HuH-7.5 (cell line): Measurements from ENCODE around the gene COG7.
"Not testable (repeated sequence)": the region's sequence is repeated elsewhere in the genome, so short reads cannot be mapped to it uniquely, and the experiment has no call there.

ENCODE experiments used
- DNase-seq: peaks from one replicate; pipeline ENCODE4 v3.0.0; 2011; ENCODE audit warnings: low spot score

The COG7 gene

DNA sequence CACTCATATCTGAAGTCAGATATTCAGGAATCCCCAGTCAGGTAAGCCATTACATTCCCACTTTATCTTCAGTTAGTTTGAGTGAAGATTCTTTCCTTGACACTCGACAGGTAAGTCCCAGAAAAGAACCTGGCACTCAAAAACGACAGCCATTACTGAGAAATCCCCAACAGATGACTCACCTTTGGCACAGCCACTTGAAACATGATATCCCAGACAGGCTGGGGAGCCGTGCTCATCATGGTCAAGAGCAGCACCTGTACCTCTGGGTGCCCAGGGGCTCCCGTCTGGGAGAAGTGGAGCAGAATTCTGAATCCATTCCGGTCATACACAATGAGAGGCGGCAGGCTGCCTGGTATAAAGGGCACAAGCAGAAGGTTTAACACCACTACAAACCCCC, 16.8 kb upstream of the COG7 start:
- no peak for DNase-seq

DNA sequence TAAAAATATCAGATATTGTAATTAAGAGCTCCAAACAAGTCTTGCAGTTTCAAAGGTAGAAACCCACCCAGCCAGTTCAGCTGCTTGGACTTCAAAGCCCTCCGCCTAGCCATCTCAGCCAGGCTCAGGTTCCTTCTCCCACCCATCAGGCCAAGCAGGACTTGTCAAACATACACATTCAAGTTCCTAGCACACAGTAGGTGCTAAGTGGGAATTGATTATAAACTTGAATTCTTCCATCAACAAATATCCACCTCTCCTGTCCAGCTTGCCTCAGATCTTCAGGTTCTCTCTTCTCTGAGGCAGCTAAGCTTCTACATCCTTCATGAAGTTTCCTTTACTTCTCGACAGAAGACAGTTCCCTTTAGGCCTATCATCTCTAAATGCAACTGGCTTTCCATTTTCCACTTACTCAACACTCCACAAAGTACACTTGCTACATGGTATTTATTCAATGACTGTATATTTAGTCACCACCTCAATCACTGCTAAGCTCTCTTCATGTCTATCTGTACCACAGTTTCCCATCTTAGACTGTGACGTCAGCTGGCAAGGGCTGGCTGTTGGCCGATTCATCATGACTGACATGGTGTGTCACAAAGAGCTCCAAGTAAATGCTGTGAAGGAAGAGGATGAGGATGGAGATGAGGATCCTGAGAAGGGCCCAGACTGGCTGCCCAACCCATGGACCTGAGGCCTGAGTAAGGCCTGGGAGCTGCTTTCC, 13.3 kb upstream of the COG7 start:
- DNase-seq, result no peak

DNA sequence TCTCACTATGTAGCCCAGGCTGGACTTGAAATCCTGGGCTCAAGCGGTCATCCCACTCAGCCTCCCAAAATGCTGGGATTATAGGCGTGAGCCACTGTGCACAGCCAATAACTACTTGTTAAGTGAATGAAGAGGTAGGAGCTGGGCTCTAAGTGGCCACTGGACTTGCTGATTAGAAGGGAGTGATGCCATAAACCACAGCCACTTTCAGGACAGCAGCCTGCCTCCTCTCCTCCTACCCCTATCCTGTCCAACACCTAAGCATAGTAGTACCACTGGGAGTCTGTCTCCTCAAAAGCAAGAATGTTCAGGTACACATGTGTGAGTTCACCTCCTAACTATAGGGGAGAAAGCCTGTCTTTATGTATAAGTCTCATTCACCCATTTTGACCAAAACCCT, 12.2 kb upstream of the COG7 start:
- DNase-seq, result no peak

DNA sequence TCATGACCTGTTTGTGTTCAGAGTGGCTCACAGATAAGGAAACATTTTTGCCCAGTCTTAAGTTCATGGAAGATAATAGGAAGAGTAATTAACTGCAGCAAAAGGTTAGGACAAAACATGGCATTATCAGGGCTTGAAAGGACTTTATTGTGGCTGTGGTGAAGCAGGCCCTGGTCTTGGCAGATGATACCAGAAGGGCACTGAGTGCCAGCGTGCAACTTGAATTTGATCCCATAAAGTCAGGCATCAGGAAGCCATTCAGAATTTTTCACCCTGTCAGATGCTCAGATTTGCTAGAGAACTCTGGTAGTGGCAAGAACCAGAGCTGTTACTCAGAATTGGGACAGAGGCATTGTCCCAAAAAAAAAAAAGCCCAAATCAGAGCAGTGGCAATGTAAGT, 11.2 kb upstream of the COG7 start:
- DNase-seq, result no peak

DNA sequence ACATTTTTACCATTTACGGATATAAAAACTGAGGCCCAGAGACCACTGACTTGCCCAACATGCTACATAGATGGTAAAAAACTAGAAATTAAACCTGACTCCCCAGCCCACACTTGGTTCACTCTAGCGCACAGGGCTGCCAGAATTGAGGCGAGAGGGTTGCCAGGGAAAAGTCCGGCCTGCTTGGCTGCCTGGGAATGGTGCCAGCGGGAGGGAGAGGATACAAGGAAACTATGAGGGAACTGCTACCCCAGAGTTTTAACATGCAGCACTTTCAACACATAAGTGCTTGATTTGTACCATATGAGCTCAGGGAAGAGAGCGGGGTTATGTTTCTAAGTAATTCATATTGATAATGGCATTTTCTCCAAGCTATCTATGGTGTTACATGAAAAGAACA, 10.0 kb upstream of the COG7 start:
- DNase-seq, result not testable (repeated sequence)

DNA sequence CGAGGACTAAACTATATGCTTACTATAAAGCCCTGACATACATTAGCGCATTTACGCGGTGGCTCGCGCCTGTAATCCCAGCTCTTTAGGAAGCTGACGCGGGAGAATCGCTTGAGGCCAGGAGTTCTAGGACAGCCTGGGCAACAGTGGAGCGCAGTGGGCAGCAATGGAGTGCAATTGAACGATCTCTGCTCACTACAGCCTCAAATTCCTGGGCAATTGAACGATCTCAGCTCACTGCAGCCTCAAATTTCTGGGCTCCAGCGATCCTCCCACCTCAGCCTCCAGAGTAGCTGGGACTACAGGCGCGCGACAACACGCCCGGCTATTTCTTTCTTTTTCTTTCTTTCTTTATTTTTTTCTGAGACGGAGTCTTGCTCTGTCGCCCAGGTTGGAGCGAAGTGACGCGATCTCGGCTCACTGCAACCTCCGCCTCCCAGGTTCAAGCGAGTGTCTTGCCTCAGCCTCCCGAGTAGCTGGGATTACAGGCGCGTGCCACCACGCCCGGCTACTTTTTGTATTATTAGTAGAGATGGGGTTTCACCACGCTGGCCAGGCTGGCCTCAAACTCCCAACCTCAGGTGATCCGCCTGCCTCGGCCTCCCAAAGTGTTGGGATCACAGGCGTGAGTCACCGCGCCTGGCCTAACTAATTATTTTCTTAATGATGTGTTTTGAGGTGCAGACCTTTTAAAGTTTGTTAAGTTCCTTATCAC, 506 bp upstream of the COG7 start:
- no peak for DNase-seq

DNA sequence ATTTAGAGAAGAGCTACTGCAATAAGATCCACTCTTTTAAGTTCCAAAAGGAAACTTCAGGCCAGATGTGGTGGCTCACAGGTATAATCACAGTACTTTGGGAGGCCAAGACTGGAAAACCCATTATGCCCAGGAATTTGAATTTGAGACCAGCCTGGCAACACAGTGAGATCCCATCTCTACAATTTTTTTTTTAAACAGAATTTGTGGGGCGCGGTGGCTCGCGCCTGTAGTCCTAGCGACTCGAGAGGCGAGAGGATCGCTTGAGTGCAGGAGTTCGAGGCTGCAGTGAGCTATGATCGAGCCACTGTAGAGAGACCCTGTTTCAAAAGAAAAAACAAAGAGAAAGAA, 793 bp downstream of the COG7 start:
- no peak for DNase-seq

DNA sequence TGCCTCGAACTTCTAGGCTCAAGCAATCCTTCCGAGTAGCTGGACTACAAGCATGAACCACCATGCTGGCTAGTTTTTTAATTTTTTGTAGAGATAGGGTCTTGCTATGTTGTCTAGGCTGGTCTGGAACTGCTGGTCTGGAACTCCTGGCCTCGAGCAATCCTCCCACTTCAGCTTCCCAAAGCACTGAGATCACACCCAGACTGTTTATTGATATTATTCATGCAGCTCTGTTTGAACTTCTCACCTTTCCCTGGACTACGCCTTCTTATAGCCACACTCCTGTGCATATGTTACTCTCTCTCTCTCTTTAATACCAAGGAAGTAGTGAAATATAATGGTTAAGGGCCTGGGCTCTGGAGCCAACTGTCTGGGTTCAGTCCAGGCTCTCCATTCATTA, 4.6 kb downstream of the COG7 start:
- DNase-seq, result no peak

DNA sequence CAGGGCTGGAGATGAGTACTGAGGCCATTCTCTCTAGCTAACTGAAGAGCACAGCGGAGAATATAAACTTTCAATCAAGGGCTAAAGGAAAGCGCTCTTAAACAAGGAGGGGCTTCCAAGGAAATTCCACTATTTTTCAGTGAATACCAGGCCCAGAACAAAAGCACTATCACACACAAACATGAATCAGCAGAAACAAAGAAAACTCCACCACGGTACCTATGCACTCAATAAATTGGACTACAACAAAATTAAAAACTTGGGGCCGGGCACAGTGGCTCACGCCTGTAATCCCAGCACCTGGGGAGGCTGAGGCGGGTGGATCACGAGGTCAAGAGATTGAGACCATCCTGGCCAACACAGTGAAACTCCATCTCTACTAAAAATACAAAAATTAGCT, 15.4 kb downstream of the COG7 start:
- DNase-seq, result not testable (repeated sequence)

DNA sequence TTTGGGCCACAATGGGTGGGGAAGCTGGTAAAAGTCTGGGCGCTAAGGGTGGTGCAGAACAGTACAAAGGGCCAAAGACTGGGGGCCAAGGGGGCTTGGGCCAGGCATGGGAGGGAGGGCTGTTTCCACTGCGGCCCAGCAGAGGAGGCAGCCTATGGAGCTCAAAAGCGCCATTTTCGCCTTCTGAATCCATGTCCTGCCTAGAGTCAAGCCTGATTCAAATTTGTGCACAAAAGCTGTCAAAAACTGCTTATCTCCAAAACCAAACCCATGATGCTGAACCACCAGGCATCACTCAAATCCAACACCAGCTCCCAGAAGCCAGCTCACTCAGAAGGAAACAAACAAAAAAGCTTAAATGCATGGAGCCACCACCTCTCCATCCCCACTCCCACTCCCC, 16.0 kb downstream of the COG7 start:
- DNase-seq, result no peak

DNA sequence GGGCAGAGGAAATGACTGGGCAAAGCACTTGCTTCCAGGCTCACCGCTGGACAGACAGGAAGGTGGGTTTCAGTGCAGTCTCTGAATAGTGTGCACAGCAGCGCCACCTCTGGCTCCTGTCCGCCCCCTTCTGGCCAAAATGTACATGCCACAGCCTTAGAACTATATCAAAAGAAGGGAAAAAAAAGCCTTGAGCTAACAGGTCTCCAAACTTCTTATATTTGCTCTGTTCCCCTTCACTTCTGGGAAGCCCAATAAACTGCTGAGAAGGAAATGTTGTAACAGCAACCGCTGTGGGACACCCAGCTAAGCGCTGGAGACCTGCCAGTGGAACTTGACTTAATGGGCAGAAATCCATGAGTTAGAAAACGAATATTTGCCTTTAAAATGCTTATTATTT, 17.5 kb downstream of the COG7 start:
- DNase-seq, result peak; percentile 25

DNA sequence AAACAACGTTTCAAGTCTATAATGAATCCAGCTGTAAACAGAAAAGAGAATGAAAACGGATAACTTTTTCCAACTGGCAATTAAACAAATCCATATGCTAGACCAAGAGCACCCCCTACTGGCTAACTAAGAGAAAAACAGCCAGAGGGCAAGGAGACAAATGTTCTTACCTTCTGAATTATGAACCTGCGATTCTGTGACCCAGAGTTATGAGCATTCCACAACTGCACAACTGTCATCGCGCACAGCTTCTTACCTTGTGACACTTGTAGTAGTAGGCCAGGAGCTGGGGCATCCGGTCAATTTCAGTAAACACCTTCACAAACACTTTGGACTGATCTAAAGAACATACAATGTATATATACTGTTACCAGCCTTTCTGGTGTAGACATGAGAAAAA, 18.6 kb downstream of the COG7 start:
- DNase-seq, result peak; percentile 23

DNA sequence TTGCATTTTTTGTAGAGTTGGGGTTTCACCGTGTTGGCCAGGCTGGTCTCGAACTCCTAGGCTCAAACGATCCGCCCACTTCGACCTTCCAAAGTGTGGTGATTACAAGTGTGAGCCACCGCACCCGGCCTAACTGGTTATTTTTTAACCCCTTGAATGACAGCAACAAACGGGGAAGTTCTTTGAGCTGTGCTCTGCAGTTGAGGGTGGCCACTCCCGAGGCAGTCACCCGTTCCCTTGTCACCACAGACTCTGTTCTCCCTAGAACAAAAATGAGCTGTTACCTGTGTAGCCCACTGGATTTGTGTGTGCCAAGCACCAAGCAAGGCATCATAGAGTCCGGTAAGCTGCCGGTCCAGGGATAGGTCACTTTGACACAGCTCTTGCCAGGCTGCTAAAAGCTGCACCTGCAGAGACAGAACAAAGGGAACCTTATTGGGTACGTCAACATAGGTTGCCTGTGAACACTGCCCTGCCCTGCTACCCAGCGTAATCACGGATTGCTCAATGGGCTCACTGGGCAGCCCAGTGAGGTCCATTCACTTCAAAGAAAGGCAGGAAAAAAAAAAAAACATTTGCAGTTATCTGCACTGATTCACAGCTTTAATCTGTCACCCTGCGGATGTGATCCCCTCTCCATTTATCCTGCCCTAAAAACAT, 19.6 kb downstream of the COG7 start:
- DNase-seq, result no peak

DNA sequence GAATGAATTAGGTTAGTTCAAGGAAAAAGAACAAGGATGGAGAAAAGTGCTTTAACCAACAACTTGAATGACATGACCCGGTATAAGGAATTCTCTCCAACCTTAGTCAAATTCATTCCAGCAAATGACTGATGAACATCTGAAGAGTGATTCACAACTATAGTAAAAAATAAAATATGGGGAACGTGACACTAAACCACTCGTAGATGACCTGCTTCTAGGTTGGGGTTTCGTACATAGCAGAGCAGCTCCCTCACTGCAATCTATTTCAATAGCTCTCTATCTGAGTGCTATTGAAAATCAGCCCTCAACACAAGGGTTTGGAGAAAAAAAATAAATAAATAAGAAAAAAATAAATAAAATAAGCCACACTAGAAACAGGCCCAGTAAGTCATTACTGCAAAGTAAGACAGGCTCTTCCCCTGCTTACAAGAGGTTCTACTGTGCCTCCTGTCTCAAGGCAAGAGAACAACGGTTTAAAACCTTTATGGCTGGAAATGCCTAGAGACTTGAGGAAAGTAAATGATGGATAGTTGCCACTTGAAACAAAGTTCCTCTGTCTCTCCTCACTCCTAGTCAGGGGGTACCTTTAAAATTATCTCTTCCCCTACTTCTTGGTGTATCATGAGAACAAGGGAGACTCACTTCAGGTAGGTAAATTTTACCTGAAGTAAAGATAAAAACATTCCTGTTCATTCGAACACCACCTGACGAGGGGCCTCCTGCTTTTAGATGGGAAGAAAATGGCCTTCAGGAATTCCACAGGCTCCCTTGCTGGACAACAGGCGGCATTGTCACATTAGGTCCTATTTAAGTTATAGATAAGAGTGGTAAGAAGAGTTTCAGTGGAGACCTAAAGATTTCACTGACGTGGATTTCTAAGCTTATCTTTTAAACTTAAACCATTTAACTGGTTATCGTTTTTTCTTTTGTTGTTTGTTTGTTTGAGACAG, 20.5 kb downstream of the COG7 start:
- no peak for DNase-seq

DNA sequence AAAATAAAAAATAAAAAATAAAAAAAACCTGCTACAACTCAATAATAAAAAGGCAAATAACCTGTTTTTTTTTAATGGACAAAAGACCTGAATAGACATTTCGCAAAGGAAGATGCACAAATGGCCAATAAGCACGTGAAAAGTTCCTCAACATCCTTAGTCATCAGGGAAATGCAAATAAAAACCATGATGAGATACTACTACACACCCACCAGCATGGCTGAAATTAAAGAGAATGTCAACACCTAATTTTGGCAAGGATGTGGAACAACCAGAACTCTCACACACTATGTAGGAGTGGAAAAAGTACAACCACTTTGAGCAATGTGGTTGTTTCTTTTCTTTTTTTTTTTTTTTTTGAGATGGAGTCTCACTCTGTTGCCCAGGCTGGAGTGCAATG, 24.6 kb downstream of the COG7 start:
- no peak for DNase-seq

DNA sequence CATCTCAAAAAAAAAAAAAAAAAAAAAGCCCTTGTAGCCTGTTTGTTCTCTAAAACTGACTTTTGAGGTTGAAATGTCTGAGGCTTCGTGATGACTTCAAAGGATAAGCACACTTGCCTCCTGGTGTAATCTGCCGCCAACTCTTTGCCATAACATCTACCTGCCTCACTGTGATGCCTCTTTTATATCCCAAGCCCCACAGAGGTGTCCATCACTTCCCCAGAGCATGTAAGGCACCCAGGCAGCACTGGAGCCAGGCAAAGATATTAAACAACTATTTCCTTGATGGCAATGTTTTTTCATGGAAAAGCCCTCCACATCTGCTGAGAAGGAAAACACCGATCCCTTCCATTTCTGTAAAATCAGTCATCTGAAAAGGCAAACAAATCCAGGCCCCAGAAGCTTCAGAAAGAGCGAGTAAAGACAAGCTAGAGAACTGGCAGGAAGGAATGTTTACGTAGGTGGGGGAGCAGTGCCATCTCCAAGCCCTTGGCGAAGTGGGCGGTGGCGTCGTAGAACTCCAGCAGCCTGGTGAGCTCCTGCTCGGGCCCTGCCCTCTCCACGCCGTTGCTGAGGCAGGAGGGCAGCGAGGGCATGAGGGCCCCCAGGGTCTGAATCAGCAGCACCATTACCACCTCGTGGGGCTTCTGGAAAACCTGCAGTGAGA, 28.6 kb downstream of the COG7 start:
- DNase-seq, result no peak

DNA sequence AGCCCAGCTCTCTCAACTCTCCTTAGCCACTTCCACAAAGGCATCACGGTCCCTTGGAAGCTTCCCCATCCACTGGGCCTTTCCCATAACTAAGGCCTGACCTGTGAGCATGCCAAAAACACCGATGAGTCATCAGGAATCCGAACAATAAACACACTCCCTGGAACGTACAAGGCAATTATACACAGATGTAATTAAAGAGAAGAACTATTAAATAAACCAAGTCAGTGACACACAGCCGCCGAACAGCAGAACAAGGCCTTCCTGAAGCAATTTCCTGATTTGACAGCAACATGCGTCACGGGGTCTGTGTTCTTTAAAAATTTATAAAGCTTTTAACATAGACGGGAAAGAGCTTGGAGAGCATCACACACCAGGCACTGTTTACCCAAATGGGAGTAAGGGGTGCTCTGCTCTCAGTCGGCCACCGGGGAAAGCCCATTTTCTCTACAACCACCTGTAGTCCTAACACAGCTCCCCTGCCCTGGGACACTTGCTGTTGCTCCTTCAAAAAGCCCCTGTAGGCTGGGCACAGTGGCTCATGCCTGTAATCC, 29.4 kb downstream of the COG7 start:
- DNase-seq, result no peak

DNA sequence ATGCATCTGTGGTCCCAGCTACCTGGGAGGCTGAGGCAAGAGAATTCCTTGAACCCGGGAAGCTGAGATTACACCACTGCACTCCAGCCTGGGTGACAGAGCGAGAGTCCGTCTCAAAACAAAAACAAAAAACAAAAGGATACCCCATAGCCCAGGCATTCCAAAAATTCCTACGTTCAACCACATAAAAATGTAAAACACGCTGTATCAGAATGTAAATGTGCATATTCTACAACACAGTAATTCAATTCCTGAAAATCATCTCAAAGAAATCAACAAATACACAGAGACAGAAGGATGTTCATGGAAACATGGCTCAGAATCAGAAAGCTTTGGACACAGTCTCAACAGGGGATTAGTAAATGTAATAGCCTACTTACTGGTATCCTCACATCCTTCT, 33.0 kb downstream of the COG7 start:
- DNase-seq, result no peak

DNA sequence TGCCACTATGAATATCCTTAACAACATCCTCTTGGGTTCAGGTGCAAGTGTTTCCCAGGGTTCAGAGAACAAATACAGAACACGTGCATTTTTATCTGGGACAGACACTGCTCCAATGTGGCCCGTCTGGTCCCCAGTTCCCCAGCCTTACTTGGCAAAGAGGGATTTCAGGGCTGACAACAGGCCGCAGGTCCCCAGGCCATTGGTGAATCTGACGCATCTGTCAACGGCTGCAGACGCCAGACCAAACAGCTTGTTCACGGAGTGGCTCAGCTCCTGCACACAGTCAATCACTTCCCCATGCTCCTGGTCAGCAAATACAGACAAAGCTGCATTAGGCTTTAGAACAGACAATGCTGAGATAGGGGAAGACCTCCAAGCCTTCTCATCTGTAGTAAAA, 36.2 kb downstream of the COG7 start:
- DNase-seq, result no peak

DNA sequence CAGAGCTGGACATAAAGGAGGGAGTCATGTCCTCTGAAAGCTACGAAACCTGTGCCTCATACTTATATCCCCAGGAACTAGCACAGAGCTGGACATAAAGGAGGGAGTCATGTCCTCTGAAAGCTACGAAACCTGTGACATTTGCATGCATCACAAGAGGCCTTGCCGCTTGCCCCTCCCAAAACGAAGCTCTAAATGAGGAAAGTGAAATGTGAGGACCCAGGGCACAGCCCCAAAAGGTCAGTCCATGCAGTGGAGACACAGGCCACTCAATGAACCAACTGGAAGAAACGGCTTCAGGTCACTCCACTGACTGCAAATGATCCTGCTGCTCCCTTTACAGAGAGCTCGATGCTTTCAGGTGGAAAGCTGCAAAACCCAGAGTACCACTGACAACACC, 38.3 kb downstream of the COG7 start:
- DNase-seq, result no peak

DNA sequence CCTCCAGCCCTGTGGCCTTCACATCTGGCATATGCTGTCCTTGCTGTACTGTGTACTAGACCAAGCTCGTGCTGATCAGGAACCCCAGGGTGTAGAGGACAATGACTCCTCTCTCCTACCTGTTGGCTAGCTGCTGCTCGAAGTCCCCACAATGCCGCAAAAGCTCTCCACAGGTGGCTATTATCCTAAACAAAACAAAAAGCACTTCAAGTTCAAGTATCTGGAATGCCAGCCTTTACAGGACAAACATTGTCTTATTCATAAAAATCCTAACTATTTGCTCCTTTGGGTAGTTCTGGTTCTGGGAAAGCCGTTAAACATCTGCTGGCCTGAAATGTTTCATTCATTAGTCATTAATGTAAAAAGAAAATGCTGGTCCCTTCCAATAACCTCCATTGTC, 42.8 kb downstream of the COG7 start:
- DNase-seq, result no peak

DNA sequence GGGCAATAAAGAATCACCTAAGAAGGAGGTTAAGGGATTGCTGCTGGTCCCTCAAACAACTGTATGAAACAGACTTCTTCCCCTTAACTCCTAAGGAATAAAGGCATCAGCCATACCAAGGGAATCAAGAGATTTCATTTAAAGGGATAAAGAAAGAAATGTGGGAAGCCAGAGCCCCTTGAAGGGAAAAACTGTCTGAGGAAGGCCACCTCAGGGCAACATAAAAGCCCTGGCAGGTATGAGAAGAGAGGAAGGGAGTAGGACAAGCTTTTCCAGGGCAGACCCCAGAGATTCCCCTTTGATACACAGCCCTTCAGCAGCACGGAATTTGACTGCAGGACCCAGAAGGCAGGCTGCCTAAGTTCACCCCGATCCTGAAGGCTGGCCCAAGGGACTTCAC, 43.5 kb downstream of the COG7 start:
- DNase-seq, result no peak
